Measurements from ENCODE around the gene GMNN.

Gene GMNN

GRCh38 chr6:24796616-24797290 lies 22.0 kb downstream of the GMNN start:
- DNase-seq, result no peak
- in situ Hi-C loops (cut with HindIII; ENCODE audit: low pct_ligation_motif_present, low pct_unique_long_range_greater_than_20kb, low sequenced_read_pairs), result no loop called here

GRCh38 chr6:24797596-24798216 lies 23.0 kb downstream of the GMNN start:
- DNase-seq, result no peak
- in situ Hi-C loops (cut with HindIII; ENCODE audit: low pct_ligation_motif_present, low pct_unique_long_range_greater_than_20kb, low sequenced_read_pairs), result no loop called here

DNA sequence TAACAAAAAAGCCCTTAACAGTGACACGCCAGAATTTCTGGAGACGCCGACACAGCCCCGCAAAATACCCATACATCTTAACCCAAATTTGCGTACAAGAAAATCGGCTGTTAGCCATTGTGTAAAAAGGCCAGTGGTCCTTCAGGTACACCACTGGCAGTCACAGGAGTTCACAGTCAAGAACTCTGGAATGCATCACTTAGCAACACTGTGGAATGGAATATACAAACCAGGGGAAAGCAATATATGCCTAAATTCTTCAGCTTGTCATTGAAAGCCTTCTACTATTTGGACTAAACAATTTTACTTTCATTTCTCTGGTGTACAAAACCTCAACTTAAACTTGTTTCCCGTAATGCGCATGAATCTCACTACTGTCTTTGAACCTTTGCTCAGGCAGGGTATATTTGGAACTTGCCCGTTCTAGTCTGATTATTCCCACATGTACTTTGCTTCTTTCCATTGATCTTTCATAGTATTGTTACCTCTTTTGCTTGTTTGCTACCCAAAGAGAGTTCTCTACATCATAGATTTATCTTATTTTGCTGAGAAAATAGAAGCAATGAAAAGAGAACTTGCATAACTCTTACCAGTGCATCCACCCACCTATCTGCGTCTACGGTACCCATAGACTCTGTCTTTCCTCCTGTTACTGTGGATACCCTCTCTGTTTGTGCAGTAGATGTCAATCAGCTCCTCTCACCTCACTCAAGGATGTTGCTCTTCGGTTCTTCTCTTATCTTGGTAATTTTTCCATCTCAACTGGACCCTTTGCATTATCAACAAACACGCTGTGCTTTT lies 24.2 kb downstream of the GMNN start, which contains the start of gene ARMH2:
Gene ARMH2 (minus strand): TSS at position 178 of the 801 bp plus-strand sequence. CDS start 60 bp downstream, at position 118.
- in situ Hi-C loops (cut with HindIII; ENCODE audit: low pct_ligation_motif_present, low pct_unique_long_range_greater_than_20kb, low sequenced_read_pairs), result no loop called here
- no peak for DNase-seq

GRCh38 chr6:24799541-24799915 lies 24.8 kb downstream of the GMNN start:
- in situ Hi-C loops (cut with HindIII; ENCODE audit: low pct_ligation_motif_present, low pct_unique_long_range_greater_than_20kb, low sequenced_read_pairs), result no loop called here
- DNase-seq, result no peak

DNA sequence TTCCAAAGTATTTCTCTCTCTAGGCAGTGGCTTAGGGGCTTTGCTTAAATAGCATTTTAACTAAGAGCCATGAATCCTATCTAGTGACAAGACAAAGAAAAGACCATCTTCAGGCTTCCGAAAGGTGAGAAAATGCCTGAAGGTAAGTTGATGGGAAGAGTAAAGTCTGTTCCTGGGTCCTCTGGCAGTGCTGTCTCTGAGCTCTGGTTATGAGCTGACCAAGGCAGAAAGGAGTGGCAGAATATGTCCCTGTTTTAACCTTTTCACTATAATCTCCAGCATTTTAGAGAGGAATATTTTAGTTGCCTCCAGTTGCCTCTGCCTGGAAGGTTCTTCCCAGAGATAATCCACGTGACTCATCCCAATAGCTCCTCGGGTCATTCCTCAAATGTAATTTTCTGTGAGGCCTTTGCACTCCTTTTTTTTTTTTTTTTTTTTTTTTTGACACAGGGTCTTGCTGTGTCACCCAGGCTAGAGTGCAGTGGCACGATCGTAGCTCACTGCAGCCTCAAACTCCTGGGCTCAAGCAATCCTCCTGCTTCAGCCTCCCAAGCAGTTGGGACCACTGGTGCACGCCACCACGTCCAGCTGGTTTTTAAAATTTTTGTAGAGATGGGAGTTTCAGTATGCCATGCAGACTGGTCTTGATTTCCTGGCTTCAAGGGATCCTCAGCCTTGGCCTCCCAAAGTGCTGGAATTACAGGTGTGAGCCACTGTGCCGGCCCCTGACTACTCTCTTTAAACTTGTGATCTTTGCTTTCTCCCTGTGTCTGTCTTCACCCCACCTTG lies 27.7 kb downstream of the GMNN start:
- in situ Hi-C loops (cut with HindIII; ENCODE audit: low pct_ligation_motif_present, low pct_unique_long_range_greater_than_20kb, low sequenced_read_pairs), result no loop called here

DNA sequence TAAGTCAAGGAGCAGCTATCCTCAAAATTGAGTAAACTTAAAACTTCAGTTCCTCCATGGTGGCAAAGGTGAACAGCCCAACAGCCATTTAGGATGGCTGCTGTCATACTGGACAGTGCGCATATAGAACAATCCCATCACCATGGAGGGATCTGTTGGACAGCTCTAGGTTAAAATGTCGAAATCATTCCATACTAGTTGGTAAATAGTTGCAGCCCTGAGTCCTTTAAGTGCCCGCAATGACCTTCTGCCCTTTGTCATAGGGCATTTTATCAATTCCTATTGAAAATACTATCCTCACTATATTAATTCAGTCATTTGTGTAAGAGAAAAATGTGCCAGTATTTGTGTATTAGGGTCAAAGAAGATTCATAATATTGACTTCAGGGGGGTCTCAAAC lies 32.8 kb downstream of the GMNN start:
- in situ Hi-C loops (cut with HindIII; ENCODE audit: low pct_ligation_motif_present, low pct_unique_long_range_greater_than_20kb, low sequenced_read_pairs), result no loop called here
- DNase-seq, result no peak

More for the DNA sequence above, 27.7 kb downstream of the GMNN start:
- DNase-seq, result no peak

DNA sequence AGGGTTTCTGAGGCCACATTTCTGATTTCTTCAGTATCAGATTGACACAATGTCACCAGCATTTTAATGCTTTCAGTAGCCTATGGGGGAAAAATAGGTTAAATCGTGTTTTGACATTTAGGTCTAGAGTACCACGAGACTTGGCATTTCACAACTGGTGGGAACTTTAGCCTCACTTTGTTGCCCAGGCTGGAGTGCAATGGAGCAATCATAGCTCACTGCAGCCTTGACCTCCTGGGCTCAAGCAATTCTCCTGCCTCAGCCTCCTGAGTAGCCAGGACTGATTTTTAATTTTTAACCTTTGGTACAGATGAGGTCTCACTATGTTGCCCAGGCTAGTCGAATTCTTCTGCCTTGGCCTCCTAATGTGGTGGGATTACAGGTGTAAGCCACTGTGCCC lies 35.0 kb downstream of the GMNN start:
- in situ Hi-C loops (cut with HindIII; ENCODE audit: low pct_ligation_motif_present, low pct_unique_long_range_greater_than_20kb, low sequenced_read_pairs), result no loop called here
- no peak for DNase-seq

- in situ Hi-C loops (cut with HindIII; ENCODE audit: low pct_ligation_motif_present, low pct_unique_long_range_greater_than_20kb, low sequenced_read_pairs), result no loop called here
- no peak for DNase-seq
Measured at GRCh38 chr6:24818346-24818745, 43.6 kb downstream of the GMNN start.

DNA sequence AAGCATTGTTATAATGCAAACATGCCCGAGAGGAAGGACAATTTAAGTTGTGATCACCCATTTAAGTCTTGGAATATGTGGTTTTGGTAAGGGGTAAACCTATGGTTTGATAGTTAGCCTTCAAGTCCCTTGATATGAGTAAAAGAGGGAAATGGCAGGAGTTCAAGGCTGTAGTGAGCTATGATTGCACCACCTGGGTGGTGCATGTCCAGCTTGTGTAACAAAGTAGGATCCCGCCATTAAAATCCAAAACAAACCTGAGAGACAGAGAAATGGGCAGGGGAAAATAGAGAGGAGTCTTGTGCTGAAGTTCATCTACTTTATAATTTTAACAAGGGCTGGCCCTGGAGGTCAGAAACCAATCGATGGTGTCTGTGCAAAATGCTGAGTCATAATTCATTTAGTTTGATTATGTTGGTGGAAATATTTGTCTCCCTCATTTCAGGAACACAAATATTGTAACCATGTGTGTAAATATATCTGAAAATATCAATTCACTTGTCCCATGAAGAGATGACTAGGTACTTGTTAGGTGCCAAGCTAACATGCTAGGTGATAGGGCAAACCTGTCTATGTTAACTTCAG lies 47.2 kb downstream of the GMNN start:
- DNase-seq, result no peak
- in situ Hi-C loops (cut with HindIII; ENCODE audit: low pct_ligation_motif_present, low pct_unique_long_range_greater_than_20kb, low sequenced_read_pairs), result no loop called here

GRCh38 chr6:24822696-24823095 lies 48.0 kb downstream of the GMNN start:
- in situ Hi-C loops (cut with HindIII; ENCODE audit: low pct_ligation_motif_present, low pct_unique_long_range_greater_than_20kb, low sequenced_read_pairs), result no loop called here
- no peak for DNase-seq

- no peak for DNase-seq
- in situ Hi-C loops (cut with HindIII; ENCODE audit: low pct_ligation_motif_present, low pct_unique_long_range_greater_than_20kb, low sequenced_read_pairs), result no loop called here
Measured at GRCh38 chr6:24823185-24823584, 48.4 kb downstream of the GMNN start.

GRCh38 chr6:24824142-24824938 lies 49.6 kb downstream of the GMNN start:
- in situ Hi-C loops (cut with HindIII; ENCODE audit: low pct_ligation_motif_present, low pct_unique_long_range_greater_than_20kb, low sequenced_read_pairs), result no loop called here
- no peak for DNase-seq

DNA sequence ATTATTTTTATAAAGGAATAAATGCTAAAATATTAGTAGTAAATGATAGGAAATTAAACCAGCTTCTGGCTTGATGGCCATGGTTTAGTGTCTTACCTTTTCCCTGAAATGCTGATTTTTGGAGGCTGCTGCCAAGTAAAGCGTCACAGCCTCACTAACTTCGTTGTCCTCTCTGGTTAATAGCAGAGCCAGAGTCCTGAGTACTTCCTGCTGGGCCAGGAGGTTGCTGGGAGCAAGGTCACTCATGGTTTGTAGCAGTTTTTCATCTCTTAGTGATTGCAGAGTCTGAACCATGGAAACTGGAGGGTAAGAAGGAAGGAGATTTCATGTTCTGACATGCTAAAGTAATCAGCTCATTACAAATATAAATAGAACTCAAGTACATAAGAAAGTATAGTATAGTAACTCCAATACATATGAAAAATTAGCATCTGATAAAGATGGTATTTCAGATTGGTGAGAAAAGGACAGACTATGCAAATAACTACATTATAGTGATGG lies 50.4 kb downstream of the GMNN start:
- in situ Hi-C loops (cut with HindIII; ENCODE audit: low pct_ligation_motif_present, low pct_unique_long_range_greater_than_20kb, low sequenced_read_pairs), result no loop called here

GRCh38 chr6:24827162-24827561 lies 52.4 kb downstream of the GMNN start:
- in situ Hi-C loops (cut with HindIII; ENCODE audit: low pct_ligation_motif_present, low pct_unique_long_range_greater_than_20kb, low sequenced_read_pairs), result no loop called here

More for the DNA sequence above, 50.4 kb downstream of the GMNN start:
- no peak for DNase-seq

GRCh38 chr6:24827970-24828369 lies 53.2 kb downstream of the GMNN start:
- in situ Hi-C loops (cut with HindIII; ENCODE audit: low pct_ligation_motif_present, low pct_unique_long_range_greater_than_20kb, low sequenced_read_pairs), result no loop called here
- no peak for DNase-seq

More at GRCh38 chr6:24827162-24827561, 52.4 kb downstream of the GMNN start:
- DNase-seq, result no peak

- no peak for DNase-seq
- in situ Hi-C loops (cut with HindIII; ENCODE audit: low pct_ligation_motif_present, low pct_unique_long_range_greater_than_20kb, low sequenced_read_pairs), result no loop called here
Measured at GRCh38 chr6:24829657-24830056, 54.9 kb downstream of the GMNN start.
